GM12878 (cell line): ENCODE measurements around the gene ADAMTS3. TPM values are rescaled to one million over a fixed set of nuclear protein-coding genes. Genes with fewer than 3 reads are reported as not detected.

Source experiments
- ATAC-seq: fragments of 200-7000 bp; cut with Tn5 transposase; 3 replicates; pipeline ENCODE4 v1.9.1; 2020; ENCODE audit warnings: mild to moderate bottlenecking, moderate library complexity
- BruUV-seq: library from RNA; stranded (reverse); fragments of 400-500 nt; replicated peaks from 2 replicates; lab custom pipeline; 2021; lab: Mats Ljungman, UMichigan
- CTCF ChIA-PET: fragments of 300-600 bp; sonication (Branson Sonifier 250); formaldehyde crosslinking; extraction: SDS; loops from one replicate; lab custom pipeline; 2021; ENCODE audit warnings: inconsistent platforms; lab: Yijun Ruan, JAX
- POLR2A ChIA-PET: fragments of 350-600 bp; formaldehyde crosslinking; extraction: SDS; loops from one replicate; lab custom pipeline; 2021; ENCODE audit warnings: inconsistent platforms; lab: Charles Lee
- RAD21 ChIA-PET: fragments of 300-600 bp; sonication (Branson Sonifier 250); formaldehyde crosslinking; loops from one replicate; lab custom pipeline; 2023; ENCODE audit warnings: antibody characterized with exemption; ENCODE audit not compliant: unreplicated experiment; lab: Charles Lee
- SMC1A ChIA-PET: fragments of 300-600 bp; sonication (Branson Sonifier 250); formaldehyde crosslinking; loops from one replicate; lab custom pipeline; 2023; ENCODE audit not compliant: unreplicated experiment, uncharacterized antibody; lab: Charles Lee
- DNase-seq: peaks from one replicate; pipeline ENCODE4 v3.0.0-alpha.2; 2011; ENCODE audit warnings: low read depth, low spot score
- FAIRE-seq: peaks from 3 replicates; lab custom pipeline; 2011; peaks lifted over from hg19 to GRCh38; lab: Jason Lieb, UNC
- H2AFZ ChIP-seq: 2 replicates; pipeline ENCODE4 v1.6.0; 2011; ENCODE audit warnings: low read depth, low read length, control low read depth; ENCODE audit not compliant: control insufficient read depth
- H3K27ac ChIP-seq: 2 replicates; pipeline ENCODE4 v1.5.1; 2011; ENCODE audit warnings: control low read depth; ENCODE audit not compliant: control insufficient read depth, insufficient read depth
- H3K27me3 ChIP-seq, 2 experiments: replicated peaks in 1 of 2; 2 replicates each; pipeline versions ENCODE4 v1.6.0 to v1.6.1; 2011; ENCODE audit warnings: low read length in 1 of 2; ENCODE audit not compliant: control insufficient read depth in 2 of 2, insufficient read depth in 2 of 2
- H3K36me3 ChIP-seq, 2 experiments: 2 replicates each; pipeline ENCODE4 v1.5.1; 2011; ENCODE audit warnings: low read length in 1 of 2; ENCODE audit not compliant: control insufficient read depth in 2 of 2, insufficient read depth in 2 of 2
- H3K4me1 ChIP-seq: 2 replicates; pipeline ENCODE4 v1.6.1; 2011; ENCODE audit warnings: mild to moderate bottlenecking, low read length, moderate library complexity, mixed read lengths; ENCODE audit not compliant: control insufficient read depth, insufficient read depth
- H3K4me2 ChIP-seq: 2 replicates; pipeline ENCODE4 v1.6.0; 2011; ENCODE audit warnings: control low read depth; ENCODE audit not compliant: control insufficient read depth, insufficient read depth
- H3K4me3 ChIP-seq: fragments of 200-600 bp; sonication (generic); 2 replicates; pipeline ENCODE4 v1.5.1; 2016
- H3K79me2 ChIP-seq: 2 replicates; pipeline ENCODE4 v1.6.0; 2011; ENCODE audit warnings: low read length; ENCODE audit not compliant: control insufficient read depth, insufficient read depth
- H3K9ac ChIP-seq: 2 replicates; pipeline ENCODE4 v1.8.0; 2011; ENCODE audit warnings: low read length, control low read depth, mixed read lengths; ENCODE audit not compliant: control insufficient read depth, insufficient read depth
- H3K9me3 ChIP-seq: replicated peaks from 3 replicates; pipeline ENCODE4 v1.5.1; 2011; ENCODE audit warnings: mild to moderate bottlenecking, low read length; ENCODE audit not compliant: control insufficient read depth, insufficient read depth
- H4K20me1 ChIP-seq: 2 replicates; pipeline ENCODE4 v1.6.0; 2011; ENCODE audit not compliant: control insufficient read depth, insufficient read depth
- BACH1 ChIP-seq: fragments of 450-650 bp; IDR thresholded peaks from 2 replicates; pipeline ENCODE4 v1.6.1; 2017; ENCODE audit warnings: mild to moderate bottlenecking, borderline replicate concordance
- CREB1 ChIP-seq: IDR thresholded peaks from 2 replicates; pipeline ENCODE4 v1.6.1; 2012; ENCODE audit warnings: low read depth, mild to moderate bottlenecking, inconsistent platforms
- KDM1A ChIP-seq: fragments of 200-600 bp; sonication (generic); IDR thresholded peaks from 2 replicates; pipeline ENCODE4 v1.6.1; 2016; ENCODE audit warnings: borderline replicate concordance
- MEF2A ChIP-seq: IDR thresholded peaks from 2 replicates; pipeline ENCODE4 v1.6.1; 2011; ENCODE audit warnings: low read depth, mild to moderate bottlenecking, low read length, moderate library complexity; ENCODE audit not compliant: insufficient read depth
- MYB ChIP-seq: fragments of 150-350 bp; IDR thresholded peaks from 2 replicates; pipeline ENCODE4 v1.6.1; 2014; ENCODE audit warnings: mild to moderate bottlenecking, low read depth, low read length, borderline replicate concordance
- POLR2A ChIP-seq: IDR thresholded peaks from 2 replicates; pipeline ENCODE4 v1.6.1; 2011; ENCODE audit warnings: low read depth, mild to moderate bottlenecking, low read length
- RAD51 ChIP-seq: fragments of 450-650 bp; IDR thresholded peaks from 2 replicates; pipeline ENCODE4 v1.6.1; 2016; ENCODE audit warnings: moderate library complexity, mild to moderate bottlenecking, inconsistent platforms
- SREBF2 ChIP-seq: IDR thresholded peaks from 2 replicates; pipeline ENCODE4 v1.6.1; 2012; ENCODE audit warnings: mild to moderate bottlenecking, low read length
- YBX1 ChIP-seq: fragments of 450-650 bp; IDR thresholded peaks from 2 replicates; pipeline ENCODE4 v1.6.1; 2016; ENCODE audit warnings: antibody characterized with exemption
- ZNF207 ChIP-seq: fragments of 450-650 bp; IDR thresholded peaks from 2 replicates; pipeline ENCODE4 v1.6.1; 2014; ENCODE audit warnings: antibody characterized with exemption, mild to moderate bottlenecking, borderline replicate concordance
- ZNF622 ChIP-seq: fragments of 450-650 bp; IDR thresholded peaks from 2 replicates; pipeline ENCODE4 v1.6.1; 2017; ENCODE audit warnings: mild to moderate bottlenecking, inconsistent platforms
- WGBS: methylation state at CpG from one replicate; pipeline ENCODE4 v1.1.6; 2016; ENCODE audit warnings: low lambda C conversion rate; ENCODE audit not compliant: insufficient replicate concordance, insufficient coverage; ENCODE audit errors: missing lambda C conversion rate; 5-methylcytosine and 5-hydroxymethylcytosine counted together
- in situ Hi-C: fragments of 300-500 bp; cut with MboI; formaldehyde crosslinking; loops from 9 replicates; pipeline ENCODE4 v1.14.3; 2018; ENCODE audit warnings: mixed read lengths
- intact Hi-C: fragments of 100-400 bp; cut with micrococcal nuclease; formaldehyde crosslinking; loops from one replicate; pipeline ENCODE4 v1.14.2; 2022; ENCODE audit not compliant: unreplicated experiment
- polyA plus RNA-seq, 11 experiments: library from polyadenylated mRNA; depleted of rRNA in 4 of 11; unstranded in 6 of 11; stranded (reverse) in 5 of 11; fragments of >200 nt; fragmentation: Nextera tagmentation in 4 of 11; fragmentation: Illumina TruSeq in 1 of 11; extraction: Ambion mirVana in 4 of 11; extraction: Trizol in 1 of 11; gene quantifications; 1 replicate in 1 of 11; 2 replicates in 10 of 11; pipeline versions ENCODE4 v1.2.1 to v1.2.3, GENCODE V29; 2011 to 2016; ENCODE audit warnings: inconsistent platforms in 2 of 11, missing spikeins in 2 of 11, low read depth in 1 of 11
- total RNA-seq, 4 experiments: library from RNA; depleted of rRNA in 3 of 4; stranded (reverse); fragments of >200 nt in 3 of 4; fragmentation: Illumina TruSeq in 1 of 4; extraction: Trizol in 1 of 4; gene quantifications; 2 replicates each; pipeline versions ENCODE4 v1.2.1 to v1.2.3, GENCODE V29; 2013 to 2021
- TF ChIP-seq, protein P1 (sequence below): fragments of 150-350 bp; IDR thresholded peaks from 2 replicates; pipeline ENCODE4 v1.6.1; 2014; ENCODE audit warnings: mild to moderate bottlenecking, low read depth, low read length
- TF ChIP-seq, protein P2 (sequence below): fragments of 450-650 bp; IDR thresholded peaks from 2 replicates; pipeline ENCODE4 v1.6.1; 2017; ENCODE audit warnings: mild to moderate bottlenecking, moderate library complexity
- TF ChIP-seq, protein P3 (sequence below): IDR thresholded peaks from 2 replicates; pipeline ENCODE4 v1.6.1; 2012; ENCODE audit warnings: low read depth, low read length, improper control_type of control experiment
- TF ChIP-seq, protein P4 (sequence below): fragments of 450-650 bp; IDR thresholded peaks from 2 replicates; pipeline ENCODE4 v1.6.1; 2017; ENCODE audit warnings: borderline replicate concordance
- TF ChIP-seq, protein P5 (sequence below): IDR thresholded peaks from 2 replicates; pipeline ENCODE4 v1.6.1; 2012; ENCODE audit warnings: low read depth, low read length, improper control_type of control experiment

The ADAMTS3 gene
- total and polyA plus RNA-seq, 10 of the 15 experiments (the other 5 are each of a cell fraction or from before 2014, with no cell fraction given) = under 0.01 to 0.07 (median 0.02) TPM; not detected in 6

DNA sequence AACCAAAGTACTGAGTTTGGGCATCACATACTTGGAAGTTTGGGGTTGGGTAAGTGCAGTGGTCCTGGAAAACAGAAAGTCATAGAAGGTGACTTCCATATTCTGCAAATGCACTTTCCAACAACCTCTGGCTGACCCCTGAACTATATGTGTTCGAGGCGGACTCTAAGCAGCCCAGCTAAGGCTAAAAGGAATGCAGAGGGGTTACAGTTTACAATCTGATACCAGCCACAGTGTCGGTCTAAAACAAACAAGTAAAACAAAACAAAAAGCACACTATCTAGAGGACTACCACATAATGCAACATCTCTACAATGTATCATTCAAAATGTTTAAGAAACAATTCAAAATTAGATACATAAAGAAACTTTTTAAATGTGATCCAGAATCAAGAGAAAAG lies 185.6 kb downstream of the ADAMTS3 start:
- CTCF ChIA-PET = no interaction called here
- FAIRE-seq = no peak
- TF ChIP-seq, protein P1, sequence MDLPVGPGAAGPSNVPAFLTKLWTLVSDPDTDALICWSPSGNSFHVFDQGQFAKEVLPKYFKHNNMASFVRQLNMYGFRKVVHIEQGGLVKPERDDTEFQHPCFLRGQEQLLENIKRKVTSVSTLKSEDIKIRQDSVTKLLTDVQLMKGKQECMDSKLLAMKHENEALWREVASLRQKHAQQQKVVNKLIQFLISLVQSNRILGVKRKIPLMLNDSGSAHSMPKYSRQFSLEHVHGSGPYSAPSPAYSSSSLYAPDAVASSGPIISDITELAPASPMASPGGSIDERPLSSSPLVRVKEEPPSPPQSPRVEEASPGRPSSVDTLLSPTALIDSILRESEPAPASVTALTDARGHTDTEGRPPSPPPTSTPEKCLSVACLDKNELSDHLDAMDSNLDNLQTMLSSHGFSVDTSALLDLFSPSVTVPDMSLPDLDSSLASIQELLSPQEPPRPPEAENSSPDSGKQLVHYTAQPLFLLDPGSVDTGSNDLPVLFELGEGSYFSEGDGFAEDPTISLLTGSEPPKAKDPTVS = no peak
- TF ChIP-seq RAD51 (no peak), POLR2A (no peak), ZNF622 (no peak), ZNF207 (no peak), KDM1A (no peak), MYB (no peak), MEF2A (no peak), BACH1 (no peak), YBX1 (no peak), CREB1 (no peak), SREBF2 (no peak)
- TF ChIP-seq, protein P2, sequence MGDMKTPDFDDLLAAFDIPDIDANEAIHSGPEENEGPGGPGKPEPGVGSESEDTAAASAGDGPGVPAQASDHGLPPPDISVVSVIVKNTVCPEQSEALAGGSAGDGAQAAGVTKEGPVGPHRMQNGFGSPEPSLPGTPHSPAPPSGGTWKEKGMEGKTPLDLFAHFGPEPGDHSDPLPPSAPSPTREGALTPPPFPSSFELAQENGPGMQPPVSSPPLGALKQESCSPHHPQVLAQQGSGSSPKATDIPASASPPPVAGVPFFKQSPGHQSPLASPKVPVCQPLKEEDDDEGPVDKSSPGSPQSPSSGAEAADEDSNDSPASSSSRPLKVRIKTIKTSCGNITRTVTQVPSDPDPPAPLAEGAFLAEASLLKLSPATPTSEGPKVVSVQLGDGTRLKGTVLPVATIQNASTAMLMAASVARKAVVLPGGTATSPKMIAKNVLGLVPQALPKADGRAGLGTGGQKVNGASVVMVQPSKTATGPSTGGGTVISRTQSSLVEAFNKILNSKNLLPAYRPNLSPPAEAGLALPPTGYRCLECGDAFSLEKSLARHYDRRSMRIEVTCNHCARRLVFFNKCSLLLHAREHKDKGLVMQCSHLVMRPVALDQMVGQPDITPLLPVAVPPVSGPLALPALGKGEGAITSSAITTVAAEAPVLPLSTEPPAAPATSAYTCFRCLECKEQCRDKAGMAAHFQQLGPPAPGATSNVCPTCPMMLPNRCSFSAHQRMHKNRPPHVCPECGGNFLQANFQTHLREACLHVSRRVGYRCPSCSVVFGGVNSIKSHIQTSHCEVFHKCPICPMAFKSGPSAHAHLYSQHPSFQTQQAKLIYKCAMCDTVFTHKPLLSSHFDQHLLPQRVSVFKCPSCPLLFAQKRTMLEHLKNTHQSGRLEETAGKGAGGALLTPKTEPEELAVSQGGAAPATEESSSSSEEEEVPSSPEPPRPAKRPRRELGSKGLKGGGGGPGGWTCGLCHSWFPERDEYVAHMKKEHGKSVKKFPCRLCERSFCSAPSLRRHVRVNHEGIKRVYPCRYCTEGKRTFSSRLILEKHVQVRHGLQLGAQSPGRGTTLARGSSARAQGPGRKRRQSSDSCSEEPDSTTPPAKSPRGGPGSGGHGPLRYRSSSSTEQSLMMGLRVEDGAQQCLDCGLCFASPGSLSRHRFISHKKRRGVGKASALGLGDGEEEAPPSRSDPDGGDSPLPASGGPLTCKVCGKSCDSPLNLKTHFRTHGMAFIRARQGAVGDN = no peak
- TF ChIP-seq, protein P3, sequence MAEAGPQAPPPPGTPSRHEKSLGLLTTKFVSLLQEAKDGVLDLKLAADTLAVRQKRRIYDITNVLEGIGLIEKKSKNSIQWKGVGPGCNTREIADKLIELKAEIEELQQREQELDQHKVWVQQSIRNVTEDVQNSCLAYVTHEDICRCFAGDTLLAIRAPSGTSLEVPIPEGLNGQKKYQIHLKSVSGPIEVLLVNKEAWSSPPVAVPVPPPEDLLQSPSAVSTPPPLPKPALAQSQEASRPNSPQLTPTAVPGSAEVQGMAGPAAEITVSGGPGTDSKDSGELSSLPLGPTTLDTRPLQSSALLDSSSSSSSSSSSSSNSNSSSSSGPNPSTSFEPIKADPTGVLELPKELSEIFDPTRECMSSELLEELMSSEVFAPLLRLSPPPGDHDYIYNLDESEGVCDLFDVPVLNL = no peak
- TF ChIP-seq, protein P4, sequence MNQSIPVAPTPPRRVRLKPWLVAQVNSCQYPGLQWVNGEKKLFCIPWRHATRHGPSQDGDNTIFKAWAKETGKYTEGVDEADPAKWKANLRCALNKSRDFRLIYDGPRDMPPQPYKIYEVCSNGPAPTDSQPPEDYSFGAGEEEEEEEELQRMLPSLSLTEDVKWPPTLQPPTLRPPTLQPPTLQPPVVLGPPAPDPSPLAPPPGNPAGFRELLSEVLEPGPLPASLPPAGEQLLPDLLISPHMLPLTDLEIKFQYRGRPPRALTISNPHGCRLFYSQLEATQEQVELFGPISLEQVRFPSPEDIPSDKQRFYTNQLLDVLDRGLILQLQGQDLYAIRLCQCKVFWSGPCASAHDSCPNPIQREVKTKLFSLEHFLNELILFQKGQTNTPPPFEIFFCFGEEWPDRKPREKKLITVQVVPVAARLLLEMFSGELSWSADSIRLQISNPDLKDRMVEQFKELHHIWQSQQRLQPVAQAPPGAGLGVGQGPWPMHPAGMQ = no peak
- TF ChIP-seq, protein P5, sequence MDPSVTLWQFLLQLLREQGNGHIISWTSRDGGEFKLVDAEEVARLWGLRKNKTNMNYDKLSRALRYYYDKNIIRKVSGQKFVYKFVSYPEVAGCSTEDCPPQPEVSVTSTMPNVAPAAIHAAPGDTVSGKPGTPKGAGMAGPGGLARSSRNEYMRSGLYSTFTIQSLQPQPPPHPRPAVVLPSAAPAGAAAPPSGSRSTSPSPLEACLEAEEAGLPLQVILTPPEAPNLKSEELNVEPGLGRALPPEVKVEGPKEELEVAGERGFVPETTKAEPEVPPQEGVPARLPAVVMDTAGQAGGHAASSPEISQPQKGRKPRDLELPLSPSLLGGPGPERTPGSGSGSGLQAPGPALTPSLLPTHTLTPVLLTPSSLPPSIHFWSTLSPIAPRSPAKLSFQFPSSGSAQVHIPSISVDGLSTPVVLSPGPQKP = no peak

More for the DNA sequence above, 185.6 kb downstream of the ADAMTS3 start:
- Histone ChIP-seq H3K4me2 (no peak overlapping the region), H3K4me1 (no peaks in the 10 kb centered on the region), H3K9me3 (no peaks in the 10 kb centered on the region), H2AFZ (no peak overlapping the region), H3K27me3 (no peaks in the 10 kb centered on the region), H3K9ac (no peak overlapping the region), H3K4me3 (no peak overlapping the region), H3K79me2 (no peaks in the 10 kb centered on the region), H3K27ac (no peak overlapping the region), H3K36me3 (no peaks in the 10 kb centered on the region), H4K20me1 (no peaks in the 10 kb centered on the region)
- RAD21 ChIA-PET = no interaction called here
- intact Hi-C loops (no loop called here), in situ Hi-C loops (no loop called here)
- no TSS peak for BruUV-seq
- SMC1A ChIA-PET = interaction anchor here (0.7 kb wide), 1 partner anchor 934 kb away, joined by 3 read pairs; no protein-coding TSS in a partner anchor
- POLR2A ChIA-PET = no interaction called here
- ATAC-seq (no peak), DNase-seq (no peak)
- WGBS = 23% methylated on average over 3 of the region's 3 CpGs
